Measurements from ENCODE around the gene CACNA1E. TPM values are rescaled to one million over a fixed set of nuclear protein-coding genes. Genes with fewer than 3 reads are reported as not detected.

Gene CACNA1E
- total RNA-seq, 1 experiment from 2014 or later = 0.46 TPM

DNA sequence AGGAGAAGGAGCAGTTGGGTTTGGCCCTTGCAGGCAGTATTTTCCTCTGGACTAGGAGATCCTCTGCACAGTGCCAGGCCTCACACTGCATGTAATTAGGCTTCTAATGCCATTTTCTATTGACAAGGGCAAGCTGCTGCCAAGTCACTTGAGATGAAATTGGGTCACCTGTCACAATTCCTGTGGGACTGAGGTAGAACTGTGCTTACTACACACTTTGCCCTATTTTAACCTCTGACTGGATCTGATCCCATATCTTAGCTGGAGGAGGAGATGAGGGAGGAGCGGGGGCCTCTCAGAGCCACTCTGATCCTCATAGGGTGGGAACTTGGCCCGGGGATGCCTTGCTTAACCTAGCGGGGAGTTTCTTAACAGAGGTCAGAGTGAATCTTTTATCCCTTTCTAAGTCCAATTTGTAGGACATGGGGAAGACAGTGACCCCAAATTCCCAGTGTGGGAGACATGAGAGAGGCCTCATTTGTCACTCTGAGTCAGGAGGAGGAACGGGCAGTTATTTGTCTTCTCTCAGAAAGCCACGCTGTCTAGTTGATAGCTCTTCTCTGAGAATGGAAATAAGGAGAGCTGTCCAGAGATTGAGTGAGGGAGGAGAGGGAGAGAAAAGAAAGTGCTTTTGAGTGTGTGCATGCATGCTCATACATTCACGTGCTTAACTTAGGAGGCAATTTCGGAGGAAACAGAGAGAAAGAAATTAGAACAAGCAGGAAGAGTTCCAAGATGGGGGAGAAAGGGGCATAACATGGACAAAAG, 121.3 kb downstream of the CACNA1E start:
- no peaks in the 10 kb centered on the region for H3K9me3 ChIP-seq (ENCODE audit: control insufficient read depth, low read depth, low read length)

More for the DNA sequence above, 121.3 kb downstream of the CACNA1E start:
- H2AK5ac ChIP-seq (ENCODE audit: insufficient read length, low read length) = no peak overlapping the region
- H4K8ac ChIP-seq (replicated peaks; ENCODE audit: insufficient read length, low read depth, low read length) = no peak overlapping the region
- Mint-ChIP-seq H3K36me3 (ENCODE audit: insufficient read depth in 1 of 3, low read depth in 3 of 3) (peaks cover 0 to 4% (median 2%) of the 10 kb centered on the region in 3 experiments; a peak in 3 of 7 replicates), H3K27ac (no peak overlapping the region), H3K9me3 (peaks cover 0 to 2% of the 10 kb centered on the region in 2 experiments; a peak in 2 of 5 replicates), H3K4me3 (no peak overlapping the region), H3K4me1 (peaks cover 39 to 47% of the 10 kb centered on the region in 2 experiments), H3K27me3 (ENCODE audit: low read depth) (peaks cover 19% of the 10 kb centered on the region)
- no peak overlapping the region for H4K5ac ChIP-seq (ENCODE audit: insufficient read length, low read depth, low read length)
- no peaks in the 10 kb centered on the region for H3K79me1 ChIP-seq (ENCODE audit: insufficient read depth, low read depth, low read length, poor library complexity, severe bottlenecking)
- H3K18ac ChIP-seq (ENCODE audit: insufficient read length, low read depth, low read length) = no peak overlapping the region
- no peak overlapping the region for H2AFZ ChIP-seq (ENCODE audit: low read length)
- no peak overlapping the region for H3K27ac ChIP-seq (ENCODE audit: insufficient read length, low read depth, low read length)
- no peak overlapping the region for H2BK15ac ChIP-seq (ENCODE audit: low read depth, low read length)
- H3K79me2 ChIP-seq (ENCODE audit: insufficient read depth, low read length) = no peaks in the 10 kb centered on the region
- H3K27me3 ChIP-seq (ENCODE audit: insufficient read depth, low read length) = no peaks in the 10 kb centered on the region; the same call in 1 of the 2 replicates
- no peak overlapping the region for H3K56ac ChIP-seq (ENCODE audit: insufficient read length, low read depth, low read length)
- no peak overlapping the region for H4K91ac ChIP-seq (ENCODE audit: insufficient read length, low read depth, low read length)
- no peaks in the 10 kb centered on the region for H3K23me2 ChIP-seq (ENCODE audit: insufficient read length, low read depth, low read length, poor library complexity, severe bottlenecking)
- no peak overlapping the region for H3K23ac ChIP-seq (ENCODE audit: insufficient read length, low read depth, low read length)
- H3K14ac ChIP-seq (ENCODE audit: insufficient read depth, low read length) = no peak overlapping the region
- H3K4me2 ChIP-seq (ENCODE audit: insufficient read depth, insufficient read length, low read length) = no peak overlapping the region
- H2BK5ac ChIP-seq (ENCODE audit: insufficient read length, low read length) = no peak overlapping the region
- peaks cover 10% of the 10 kb centered on the region; the same call in 1 of the 2 replicates for H3K4me1 ChIP-seq (ENCODE audit: insufficient read depth, low read length)
- no peak overlapping the region for H2BK12ac ChIP-seq (ENCODE audit: insufficient read length, low read depth, low read length)
- no peak overlapping the region for H2BK120ac ChIP-seq (ENCODE audit: low read depth, low read length, poor library complexity, severe bottlenecking)
- H2BK20ac ChIP-seq (ENCODE audit: low read depth, low read length, poor library complexity, severe bottlenecking) = no peak overlapping the region
- DNase-seq = no peak
- no peak overlapping the region for H3K4ac ChIP-seq (ENCODE audit: low read depth, low read length)
- no peak overlapping the region for H3T11ph ChIP-seq (ENCODE audit: low read length)
- TF ChIP-seq CTCF (conservative IDR thresholded peaks at IDR 0.05) = no peak
- no peaks in the 10 kb centered on the region for H4K20me1 ChIP-seq (ENCODE audit: control insufficient read depth, insufficient read depth, insufficient read length)
- WGBS (ENCODE audit: extremely low coverage, insufficient read length, low lambda C conversion rate) = no CpG with 5 or more reads among the region's 7 CpGs
- H3K9ac ChIP-seq (ENCODE audit: extremely low read depth, insufficient read length, low read length) = no peak overlapping the region
